Activated effector memory CD4-positive, alpha-beta T cell treated with anti-CD3 and anti-CD28 coated beads, Interleukin-2, amount 50 U/mL, for 16 hours (primary cell): ENCODE measurements around the gene CDH8.

Experiments used
- DNase-seq: peaks from one replicate; pipeline ENCODE4 v3.0.0-alpha.2; 2020

CDH8 gene

DNA sequence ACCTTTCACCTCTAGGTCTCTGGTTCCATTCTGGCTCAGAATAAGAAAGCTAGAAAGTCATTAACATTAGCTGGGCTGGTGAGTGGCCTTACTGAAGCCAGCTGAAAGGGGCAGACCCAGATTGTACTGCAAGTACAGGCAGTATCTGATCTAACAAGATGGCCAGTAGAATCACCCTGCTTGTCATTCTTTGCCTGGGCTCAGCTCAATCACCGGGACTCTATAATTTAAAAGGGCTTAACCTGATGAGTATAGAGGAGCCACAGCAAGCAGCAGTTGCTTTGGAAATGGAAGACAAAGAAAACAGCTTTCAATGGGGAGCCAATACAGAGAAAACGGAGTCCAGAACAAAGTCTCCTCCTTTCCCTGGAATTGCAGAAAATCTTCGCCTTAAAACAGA is 13.6 kb downstream of the CDH8 start:
- no peak for DNase-seq

DNA sequence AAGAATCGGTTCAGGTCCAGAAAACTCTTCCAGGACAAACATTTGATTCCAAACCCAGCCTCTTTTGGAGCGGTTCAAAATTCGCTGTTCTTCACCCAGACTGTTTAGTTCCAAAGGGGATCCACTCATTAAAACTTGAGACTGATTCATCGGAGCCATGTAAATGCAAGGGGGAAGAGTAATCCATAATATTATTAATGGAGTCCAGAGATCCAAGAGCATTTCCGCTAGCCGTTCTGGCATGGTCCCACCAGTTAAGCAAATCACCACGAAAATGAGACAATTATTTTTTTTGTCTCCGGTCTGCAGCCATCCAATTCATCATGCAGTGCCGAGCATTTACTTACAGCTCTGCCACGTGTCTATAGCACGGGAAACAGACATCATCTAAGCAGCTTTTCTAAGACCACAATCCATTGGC is 15.1 kb downstream of the CDH8 start:
- DNase-seq = no peak

DNA sequence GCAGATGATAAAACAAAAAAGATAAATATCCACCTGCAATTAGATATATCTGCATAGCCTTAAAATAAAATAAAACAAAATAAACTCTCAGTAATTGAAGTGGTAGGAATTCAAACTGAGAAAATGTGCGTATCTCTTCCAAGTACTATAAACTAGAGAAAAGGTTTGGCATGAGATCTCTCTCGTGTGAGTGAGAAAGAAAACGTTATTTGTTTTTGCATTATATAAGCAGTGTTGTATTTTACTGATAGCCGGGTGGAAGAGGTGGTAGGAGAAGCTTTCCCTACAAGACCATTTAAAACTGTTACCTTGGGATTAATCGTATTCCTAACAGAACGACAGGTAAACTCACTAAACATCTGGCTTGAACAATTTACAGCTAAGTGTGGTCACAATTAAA is 15.6 kb downstream of the CDH8 start:
- no peak for DNase-seq

DNA sequence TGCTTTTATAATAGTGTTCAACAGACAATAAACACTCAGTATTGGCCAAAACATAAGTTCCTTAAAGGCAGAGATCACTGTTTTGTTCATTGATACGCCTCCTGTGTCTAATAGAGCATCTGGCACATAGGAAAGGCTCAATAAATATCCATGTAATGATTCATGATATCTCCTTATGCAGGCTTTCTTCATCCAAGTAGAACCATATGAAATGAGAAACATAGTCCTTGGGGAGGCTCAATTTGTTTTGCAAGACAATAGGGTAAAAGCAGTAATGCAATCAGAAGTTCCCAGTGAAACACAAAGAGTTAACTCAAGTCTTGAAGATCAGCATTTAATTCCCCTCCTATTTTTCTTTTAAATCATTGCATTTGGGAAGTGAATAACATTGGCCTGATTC is 16.4 kb downstream of the CDH8 start:
- DNase-seq = no peak

DNA sequence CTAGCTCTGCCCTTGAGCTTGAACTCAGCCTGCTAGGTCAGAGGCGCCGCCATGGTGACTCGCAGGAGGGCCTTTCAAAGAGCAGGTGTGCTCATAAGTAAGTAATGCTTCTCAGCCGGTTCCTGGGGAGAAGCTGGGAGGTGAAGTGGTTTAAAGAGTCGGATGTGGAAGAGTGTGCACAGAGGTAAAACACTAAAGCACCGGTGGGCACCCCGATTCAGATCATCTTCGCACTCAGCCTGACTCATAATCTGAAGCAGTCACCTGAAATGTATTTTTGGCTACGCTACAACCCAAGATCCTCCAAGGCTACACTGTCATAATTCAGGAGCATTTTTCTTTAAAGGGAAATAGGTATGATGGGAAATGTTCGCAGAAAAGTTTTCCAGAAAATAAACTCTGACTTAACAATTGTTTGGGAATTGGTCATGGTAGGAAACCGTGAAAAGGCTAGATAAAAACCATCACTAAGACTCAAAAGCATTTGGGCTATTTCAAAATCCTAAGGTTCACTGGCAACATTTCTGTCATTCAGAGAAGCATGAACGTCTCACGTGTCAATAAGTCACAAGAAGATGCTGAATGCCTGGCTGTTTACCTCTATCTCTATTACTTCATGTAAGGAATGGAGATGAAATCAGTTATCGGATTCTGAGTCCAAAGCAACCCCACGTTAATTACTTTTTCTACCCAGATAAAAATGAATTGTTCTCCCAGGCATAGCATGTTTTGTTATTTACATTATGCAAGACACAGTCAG is 17.8 kb downstream of the CDH8 start:
- no peak for DNase-seq

DNA sequence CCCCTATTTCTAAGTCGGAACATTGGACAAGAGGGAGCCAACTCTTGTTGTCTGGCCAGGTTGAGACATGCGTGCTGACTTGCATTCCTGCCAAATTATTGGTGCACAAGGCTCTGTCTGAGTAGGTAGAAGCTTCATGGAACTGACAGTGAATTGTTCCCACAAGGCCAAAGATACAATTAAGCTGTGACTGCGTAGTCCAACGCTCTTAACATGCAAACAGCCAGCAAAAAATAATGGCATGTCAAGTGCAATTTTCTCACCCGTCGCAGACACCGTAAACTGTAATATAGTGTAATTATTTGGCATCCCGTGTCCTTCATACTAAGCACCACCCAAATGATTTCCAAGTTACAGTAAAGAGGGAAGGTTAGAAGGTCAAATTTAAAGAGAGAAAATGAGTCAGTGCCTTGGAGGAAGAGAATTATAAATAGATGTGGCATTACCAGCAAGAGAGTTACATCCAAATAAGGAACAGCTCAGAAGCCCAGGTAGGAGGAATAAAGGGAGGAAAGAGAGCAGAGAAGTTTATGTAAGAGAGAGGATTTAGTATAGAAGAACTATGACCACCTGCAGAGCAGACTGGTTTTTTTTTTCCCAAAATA is 21.8 kb downstream of the CDH8 start:
- no peak for DNase-seq

DNA sequence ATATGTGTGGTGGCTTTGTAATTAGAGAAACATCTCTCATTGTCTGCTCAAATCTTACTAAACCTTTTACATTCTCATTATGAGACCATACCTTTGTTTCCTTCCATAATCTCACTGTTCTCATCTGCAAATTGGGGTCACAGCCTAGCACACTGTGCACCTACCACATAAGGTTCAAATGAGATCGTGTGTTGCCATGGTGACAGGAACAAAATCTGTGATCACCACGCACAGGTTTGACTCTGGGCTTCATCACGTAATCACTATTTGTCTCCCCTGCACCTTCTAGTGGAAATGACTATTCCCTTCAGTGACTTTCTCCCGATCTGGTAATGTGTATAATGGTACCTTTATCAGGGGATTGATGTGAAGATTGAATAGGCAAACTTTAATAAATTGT is 26.1 kb downstream of the CDH8 start:
- no peak for DNase-seq

DNA sequence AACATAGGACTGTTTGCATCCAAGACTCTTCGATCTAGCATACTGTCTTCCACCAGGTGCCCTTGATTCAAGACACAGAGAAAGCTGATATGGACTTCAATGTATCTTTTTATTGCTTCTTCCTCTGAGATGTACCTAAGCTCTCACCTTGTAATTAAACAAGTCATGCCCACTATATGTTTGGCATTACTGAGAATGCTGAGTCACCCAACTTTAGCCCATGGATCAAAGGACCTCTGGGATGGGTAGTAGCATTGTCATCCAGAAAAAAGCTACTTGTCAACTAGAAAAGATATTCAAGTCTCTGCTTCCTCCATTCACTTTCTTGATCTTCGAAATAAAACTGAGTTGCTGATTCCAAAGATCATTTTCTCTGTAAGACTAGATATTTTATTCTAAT is 37.8 kb downstream of the CDH8 start:
- DNase-seq = no peak

DNA sequence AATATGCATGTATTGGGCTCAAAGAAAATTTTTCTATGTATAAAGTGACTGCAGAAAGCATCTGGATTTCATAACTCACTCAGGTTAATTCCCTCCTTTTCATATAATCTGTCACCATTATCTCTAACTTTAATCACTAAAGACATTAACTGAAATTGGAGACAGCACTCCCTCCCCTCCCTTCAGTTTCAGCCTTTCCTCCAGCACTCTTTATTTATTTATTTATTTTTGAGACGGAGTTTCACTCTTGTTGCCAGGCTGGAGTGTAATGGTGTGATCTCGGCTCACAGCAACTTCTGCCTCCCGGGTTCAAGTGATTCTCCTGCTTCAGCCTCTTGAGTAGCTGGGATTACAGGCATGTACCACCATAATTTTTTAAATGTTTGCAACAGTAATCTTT is 43.1 kb downstream of the CDH8 start:
- DNase-seq = no peak

DNA sequence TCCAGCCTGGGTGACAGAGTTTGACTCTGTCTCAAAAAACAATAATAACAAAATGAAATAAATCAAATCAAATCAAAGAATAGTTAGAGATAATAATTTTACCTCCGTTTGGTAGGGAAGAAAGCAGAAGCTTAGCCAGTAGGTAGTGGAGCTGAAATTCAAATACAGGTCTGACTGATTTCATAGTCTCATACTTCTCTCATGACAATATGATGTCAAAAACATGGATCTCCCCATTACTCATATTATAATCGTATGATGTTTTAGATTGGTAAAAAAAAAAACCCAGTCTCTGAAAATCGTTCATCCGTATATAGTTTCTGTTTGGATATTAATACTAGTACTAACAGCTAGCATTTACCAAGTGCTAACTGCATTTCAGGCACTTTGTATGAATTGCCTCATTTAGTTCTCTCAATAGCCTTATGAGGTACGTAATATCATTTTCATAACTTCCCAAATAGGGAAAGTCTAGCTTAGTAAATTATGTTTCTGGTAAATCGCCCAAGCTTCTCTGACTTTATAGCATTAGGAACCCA is 48.7 kb downstream of the CDH8 start:
- DNase-seq = no peak

DNA sequence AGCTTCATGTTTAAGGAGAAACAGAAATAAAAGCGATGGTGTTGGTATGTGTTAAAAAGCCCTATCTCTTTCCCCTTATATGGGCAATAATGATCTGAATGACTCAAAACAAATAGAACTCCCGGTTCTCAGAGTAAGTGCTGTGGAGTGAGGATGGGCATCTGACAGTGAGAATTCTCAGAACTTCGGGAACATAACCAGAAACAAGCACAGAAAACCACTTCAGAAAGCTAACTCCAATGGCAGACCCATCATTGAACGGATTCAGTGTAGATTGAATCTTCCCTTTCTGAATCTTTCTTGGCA is 67.2 kb downstream of the CDH8 start:
- DNase-seq = no peak

DNA sequence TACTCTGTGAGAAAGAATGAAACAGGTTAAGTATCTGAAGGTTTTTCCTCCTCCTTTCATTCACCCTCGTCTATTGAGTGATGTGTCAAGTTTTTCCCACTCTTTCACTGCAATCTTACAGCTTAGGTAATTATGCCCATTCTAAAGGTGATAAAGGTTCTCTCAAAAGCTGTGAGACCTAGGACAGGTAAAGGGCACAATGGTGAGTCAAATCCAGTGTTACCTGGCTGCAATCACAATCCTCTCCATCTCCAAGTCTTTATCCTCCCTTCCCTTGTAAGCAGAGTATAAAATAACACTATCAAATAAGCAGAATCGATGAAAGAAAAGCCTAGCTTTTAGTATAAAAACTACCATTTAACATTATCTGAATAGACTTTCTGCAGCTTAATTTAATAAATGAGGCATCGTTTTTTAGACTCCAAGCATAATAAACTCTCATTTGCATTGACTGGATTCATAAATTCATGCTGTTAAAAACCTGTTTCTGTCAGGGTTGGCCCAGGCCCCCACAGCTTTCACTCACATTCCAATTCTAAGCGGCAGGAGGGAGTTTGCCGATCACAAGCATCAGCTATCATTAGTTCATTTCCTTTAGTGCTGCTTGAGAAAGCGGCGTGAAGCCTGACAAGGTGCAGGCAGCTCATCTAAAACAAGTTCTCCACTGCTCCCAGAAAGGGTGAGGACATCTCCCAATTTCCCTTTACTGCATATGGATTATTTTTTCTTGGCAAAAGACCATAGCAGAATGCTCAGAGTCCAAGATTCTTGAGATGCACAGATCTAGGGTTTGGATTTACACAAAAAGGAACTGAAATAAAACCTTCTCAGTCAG is 67.8 kb downstream of the CDH8 start:
- DNase-seq = no peak

DNA sequence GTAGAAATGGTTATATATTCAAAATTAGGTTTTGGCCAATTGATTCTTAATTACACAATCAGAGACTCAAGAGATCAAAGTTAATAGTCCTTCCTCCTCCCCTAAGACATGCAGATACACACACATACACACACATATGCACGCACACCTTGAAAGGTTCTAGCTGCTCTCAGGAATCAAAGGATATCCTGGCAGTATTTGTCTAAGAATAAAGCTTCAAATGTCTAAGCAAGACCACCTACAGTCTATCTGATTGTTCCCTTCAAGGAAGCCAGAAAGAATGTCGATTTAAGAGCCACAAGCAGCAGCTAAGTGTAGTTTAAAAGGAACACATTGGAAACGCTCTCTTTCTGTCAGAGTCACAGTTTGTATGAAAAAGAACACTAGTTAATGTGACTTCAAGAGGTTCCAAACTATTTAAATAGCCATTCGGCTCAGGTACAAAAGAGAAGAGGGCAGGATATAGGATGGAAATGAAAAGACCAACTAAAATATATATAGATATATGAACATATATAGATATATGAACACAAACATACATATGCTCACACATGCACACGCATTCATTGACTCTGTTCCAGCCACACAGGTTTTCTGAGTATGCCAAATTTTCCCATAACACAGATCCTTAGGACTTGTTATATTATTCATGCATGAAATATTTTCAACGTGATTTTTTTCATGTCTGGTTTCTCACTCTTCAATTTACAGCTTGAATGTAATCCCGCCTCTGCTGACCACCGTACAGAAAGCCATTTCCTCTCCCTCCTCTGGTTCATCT is 79.0 kb downstream of the CDH8 start:
- no peak for DNase-seq

DNA sequence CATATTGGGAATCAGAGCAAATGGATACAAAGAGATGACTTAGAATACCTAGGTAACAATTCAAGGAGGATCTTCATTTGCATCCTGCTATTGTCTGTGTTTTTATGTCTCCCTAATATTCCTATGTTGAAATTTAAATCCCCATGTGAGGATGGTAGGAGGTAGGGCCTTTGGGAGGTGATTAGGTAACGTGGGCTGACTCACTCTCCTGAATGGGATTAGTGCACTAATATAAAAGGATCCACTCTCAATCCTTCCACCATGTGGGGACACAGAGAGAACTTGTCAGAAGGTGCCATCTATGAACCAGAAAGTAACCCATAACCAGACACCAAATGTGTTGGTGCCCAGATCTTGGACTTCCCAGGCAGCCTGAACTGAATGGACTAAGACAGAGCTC is 83.4 kb downstream of the CDH8 start:
- no peak for DNase-seq

DNA sequence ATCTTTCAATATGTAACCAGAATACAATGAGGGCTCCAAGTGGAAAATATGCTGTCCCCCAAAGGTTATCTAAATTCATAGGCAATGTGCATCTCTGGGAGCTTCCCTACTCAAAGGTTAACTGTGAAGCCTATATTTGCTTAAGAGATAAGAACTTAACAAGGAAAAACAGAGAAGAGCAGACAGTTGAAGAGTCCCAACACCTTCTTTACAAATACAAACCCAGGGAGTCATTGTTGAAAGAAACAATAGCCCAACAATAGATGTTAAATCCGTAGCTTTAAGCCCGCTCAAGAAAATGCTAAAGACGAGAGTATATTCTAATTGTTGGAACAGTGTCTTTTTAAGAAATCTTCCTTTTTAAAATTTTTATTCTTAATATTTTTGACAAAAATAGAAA is 87.8 kb downstream of the CDH8 start:
- no peak for DNase-seq

DNA sequence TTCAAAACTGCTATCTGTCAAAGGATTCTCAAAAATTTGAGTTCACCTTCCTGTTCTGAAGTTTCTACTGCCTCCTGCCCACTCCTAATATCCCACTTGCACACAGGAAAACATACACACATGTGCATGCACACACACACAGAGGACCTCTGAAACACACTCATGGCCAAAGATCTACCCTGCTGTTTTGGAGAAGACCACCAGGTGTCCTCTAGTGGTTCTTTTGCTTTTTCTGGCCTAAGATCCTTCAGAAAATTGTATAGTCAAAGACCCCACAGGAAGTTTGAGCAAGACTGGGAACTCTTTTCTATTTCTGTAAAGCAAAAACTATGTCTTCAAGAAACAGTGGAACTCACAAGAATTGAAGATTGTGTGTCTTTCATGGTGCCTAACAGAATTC is 90.2 kb downstream of the CDH8 start:
- no peak for DNase-seq

DNA sequence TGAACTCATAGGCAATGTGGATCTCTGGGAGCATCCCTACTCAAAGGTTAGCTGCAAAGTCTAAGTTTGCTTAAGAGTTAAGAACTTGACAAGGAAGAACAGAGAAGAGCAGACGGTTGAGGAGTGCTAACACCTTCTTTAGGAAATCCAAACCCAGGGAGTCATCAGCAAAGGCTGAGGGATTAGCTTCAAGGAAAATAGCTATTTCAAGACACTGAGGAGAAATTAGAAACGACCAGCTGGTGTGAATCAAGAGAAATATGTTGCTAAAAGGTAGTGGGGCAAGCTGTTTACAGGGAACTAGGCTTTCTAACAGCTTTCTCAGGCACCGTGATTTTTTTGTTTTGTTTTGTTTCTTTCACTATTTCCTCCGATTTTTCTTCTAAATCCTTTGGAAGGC is 90.7 kb downstream of the CDH8 start:
- no peak for DNase-seq

DNA sequence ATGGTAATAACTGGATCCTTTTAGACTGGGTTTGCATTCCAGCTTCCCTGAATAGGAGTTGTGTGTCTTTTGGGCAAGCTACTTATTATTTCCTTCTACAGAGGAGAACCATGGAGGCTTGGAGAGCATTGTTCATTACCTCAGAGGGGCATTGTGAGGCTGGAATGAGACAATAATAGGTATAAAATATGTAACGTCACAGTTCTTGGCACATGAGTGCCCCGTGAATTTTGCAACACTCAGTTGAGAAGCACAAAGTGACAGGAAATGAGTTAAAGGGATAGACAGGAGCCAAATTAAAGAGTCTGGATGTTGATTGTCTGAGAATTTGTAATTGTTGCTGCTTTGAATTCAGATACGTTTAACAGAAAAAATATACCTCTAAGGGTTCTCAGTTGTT is 92.2 kb downstream of the CDH8 start:
- DNase-seq = no peak

DNA sequence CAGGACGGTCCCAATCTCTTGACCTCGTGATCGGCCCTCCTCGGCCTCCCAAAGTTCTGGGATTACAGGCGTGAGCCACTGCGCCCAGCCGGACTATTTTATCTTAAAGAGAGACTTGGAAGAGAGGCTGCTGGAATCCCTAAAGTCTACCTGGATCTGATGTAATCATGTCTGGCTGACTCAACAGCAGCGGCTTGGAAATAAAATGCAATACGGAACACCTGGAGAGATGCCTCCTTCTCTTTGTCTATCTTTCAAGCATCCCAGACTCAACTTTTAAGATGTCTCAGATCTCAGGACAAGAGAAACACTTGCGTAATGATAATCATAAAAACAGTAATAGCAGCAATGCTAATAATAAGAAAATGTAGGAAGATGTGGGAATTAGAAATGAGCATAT is 95.6 kb downstream of the CDH8 start:
- no peak for DNase-seq

DNA sequence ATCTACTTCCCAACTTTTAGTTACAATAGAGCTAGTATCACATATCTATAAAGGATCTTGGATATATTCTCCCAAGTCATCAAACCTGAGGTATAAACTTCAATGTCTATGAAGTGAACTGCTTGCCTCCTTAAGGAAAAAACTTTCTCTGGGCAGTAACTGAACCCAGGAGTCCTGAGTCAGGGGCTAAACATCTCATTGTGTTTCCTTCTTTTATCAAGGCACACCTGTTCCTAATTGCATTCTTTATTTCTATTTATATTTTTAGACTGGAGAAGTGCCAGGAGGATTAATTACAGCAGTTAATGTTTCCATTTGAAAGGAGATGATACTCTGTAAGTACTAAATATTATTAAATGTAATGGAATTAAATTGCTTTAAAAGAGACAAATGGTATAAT is 98.6 kb downstream of the CDH8 start:
- DNase-seq = no peak

DNA sequence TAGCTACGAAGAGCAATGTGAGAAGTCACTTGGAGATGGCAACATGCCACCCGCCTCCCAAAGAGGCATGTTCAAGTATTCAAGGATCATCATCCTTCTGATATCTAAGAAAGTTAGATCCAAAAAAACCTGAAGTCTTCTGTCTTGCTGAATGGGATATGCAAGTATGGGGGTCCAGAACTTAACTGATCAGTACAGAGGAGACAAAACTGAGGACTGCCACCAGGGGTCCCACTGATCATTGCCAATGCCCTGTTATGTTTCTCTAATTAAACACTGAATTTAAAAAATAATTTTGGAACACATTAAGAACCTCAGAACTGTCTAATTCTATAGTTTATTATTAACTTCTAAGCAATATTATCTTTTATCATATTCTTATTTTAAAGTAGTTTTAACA is 99.7 kb downstream of the CDH8 start:
- no peak for DNase-seq

DNA sequence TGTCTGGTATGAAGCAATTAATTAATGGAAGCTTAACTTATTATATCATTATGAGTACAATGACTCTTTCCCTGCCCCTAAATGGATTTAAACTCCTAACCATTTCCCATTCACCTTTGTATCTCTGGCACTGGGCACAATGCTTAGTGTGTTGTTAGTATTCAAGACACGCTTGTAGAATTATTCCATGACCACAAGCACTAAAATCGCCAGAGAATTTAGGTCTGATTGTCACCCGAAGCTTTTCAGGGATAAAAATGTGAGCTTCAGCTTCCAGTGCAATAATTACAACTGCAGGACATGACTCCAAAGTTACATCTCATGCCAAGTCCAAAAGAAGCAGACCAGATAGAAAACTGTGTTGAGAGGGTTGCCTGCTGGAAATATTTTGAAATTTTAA is 101.6 kb downstream of the CDH8 start:
- DNase-seq = no peak

DNA sequence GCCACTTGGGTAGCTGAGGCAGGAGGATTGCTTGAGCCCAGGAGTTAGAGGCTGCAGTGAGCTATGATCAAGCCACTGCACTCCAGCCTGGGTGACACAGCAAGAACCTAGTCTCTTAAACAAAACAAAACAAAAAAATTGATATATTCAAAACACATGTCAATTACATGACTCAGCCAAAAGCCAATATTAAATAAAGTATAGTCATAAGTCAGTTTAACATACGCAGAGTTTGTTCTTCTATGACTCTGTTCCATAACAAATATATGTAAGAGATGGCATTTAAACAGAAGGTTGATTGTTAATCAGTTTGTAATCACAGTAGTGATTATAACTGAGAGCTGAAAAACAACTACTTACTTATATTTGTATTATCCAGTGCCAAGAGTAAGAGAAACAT is 106.5 kb downstream of the CDH8 start:
- DNase-seq = no peak
